IMR-90 (cell line): ENCODE measurements around the gene MALT1. TPM values are rescaled to one million over a fixed set of nuclear protein-coding genes. Genes with fewer than 3 reads are reported as not detected.

Experiments used
- ATAC-seq: fragments of 200-7000 bp; cut with Tn5 transposase; 2 replicates; pipeline ENCODE4 v1.9.1; 2020; ENCODE audit warnings: low read depth, mild to moderate bottlenecking, moderate library complexity
- BruUV-seq: library from RNA; stranded (reverse); fragments of 400-500 nt; replicated peaks from 2 replicates; lab custom pipeline; 2021; lab: Mats Ljungman, UMichigan
- CTCF ChIA-PET: fragments of 300-600 bp; formaldehyde crosslinking; extraction: SDS; loops from one replicate; lab custom pipeline; 2021; ENCODE audit warnings: antibody characterized with exemption; lab: Yijun Ruan, JAX
- POLR2A ChIA-PET: fragments of 300-600 bp; sonication (Branson Sonifier 250); formaldehyde crosslinking; loops from one replicate; lab custom pipeline; 2022; ENCODE audit warnings: antibody characterized with exemption; ENCODE audit not compliant: unreplicated experiment; lab: Charles Lee
- DNase-seq: peaks from one replicate; pipeline ENCODE4 v3.0.0; 2013
- H2AFZ ChIP-seq: replicated peaks from 2 replicates; pipeline ENCODE3; 2013; ENCODE audit warnings: low read length, mild to moderate bottlenecking; ENCODE audit not compliant: poor library complexity
- H2AK5ac ChIP-seq: 2 replicates; pipeline ENCODE4 v1.6.1; 2013; ENCODE audit warnings: low read depth, low read length, inconsistent platforms
- H2AK9ac ChIP-seq: replicated peaks from 2 replicates; pipeline ENCODE3; 2013; ENCODE audit warnings: mild to moderate bottlenecking, low read depth, low read length, moderate library complexity; ENCODE audit not compliant: poor library complexity
- H2BK120ac ChIP-seq: 2 replicates; pipeline ENCODE4 v1.6.1; 2013; ENCODE audit warnings: low read depth, low read length, inconsistent platforms
- H2BK15ac ChIP-seq: 3 replicates; pipeline ENCODE4 v1.6.1; 2013; ENCODE audit warnings: low read depth, low read length, inconsistent platforms
- H2BK20ac ChIP-seq: 2 replicates; pipeline ENCODE4 v1.6.1; 2013; ENCODE audit warnings: low read depth, mild to moderate bottlenecking, inconsistent platforms, low read length, moderate library complexity
- H2BK5ac ChIP-seq: 2 replicates; pipeline ENCODE4 v1.6.1; 2013; ENCODE audit warnings: mild to moderate bottlenecking, low read depth, low read length, inconsistent platforms; ENCODE audit not compliant: poor library complexity, severe bottlenecking
- H3K14ac ChIP-seq: replicated peaks from 2 replicates; pipeline ENCODE4 v1.6.1; 2013; ENCODE audit warnings: low read depth, low read length, inconsistent platforms
- H3K18ac ChIP-seq: 2 replicates; pipeline ENCODE4 v1.6.1; 2013; ENCODE audit warnings: low read depth, low read length, control low read depth
- H3K23ac ChIP-seq: 2 replicates; pipeline ENCODE4 v1.6.1; 2013; ENCODE audit warnings: low read depth, low read length, inconsistent platforms
- H3K27ac ChIP-seq: 2 replicates; pipeline ENCODE4 v1.5.1; 2013; ENCODE audit warnings: mild to moderate bottlenecking, control low read depth, low read length; ENCODE audit not compliant: insufficient read depth
- H3K27me3 ChIP-seq: 2 replicates; pipeline ENCODE4 v1.6.1; 2013; ENCODE audit warnings: low read length; ENCODE audit not compliant: control insufficient read depth, insufficient read depth
- H3K36me3 ChIP-seq: 2 replicates; pipeline ENCODE4 v1.6.1; 2013; ENCODE audit warnings: low read length, mixed read lengths; ENCODE audit not compliant: control insufficient read depth, insufficient read depth
- H3K4ac ChIP-seq: 2 replicates; pipeline ENCODE4 v1.6.1; 2013; ENCODE audit warnings: low read depth, low read length, inconsistent platforms
- H3K4me1 ChIP-seq: 2 replicates; pipeline ENCODE4 v1.6.1; 2013; ENCODE audit warnings: low read length, mixed read lengths; ENCODE audit not compliant: control insufficient read depth, insufficient read depth
- H3K4me2 ChIP-seq: 2 replicates; pipeline ENCODE4 v1.6.1; 2013; ENCODE audit warnings: low read depth, mild to moderate bottlenecking, control low read depth, low read length, moderate library complexity
- H3K4me3 ChIP-seq: 2 replicates; pipeline ENCODE4 v1.5.1; 2013; ENCODE audit warnings: low read depth, mild to moderate bottlenecking, control low read depth, low read length, moderate library complexity; ENCODE audit not compliant: insufficient read depth
- H3K56ac ChIP-seq: 2 replicates; pipeline ENCODE4 v1.6.1; 2013; ENCODE audit warnings: low read length, inconsistent platforms; ENCODE audit not compliant: insufficient read depth; ENCODE audit errors: extremely low read depth
- H3K79me1 ChIP-seq, 2 experiments: 2 replicates each; pipeline ENCODE4 v1.6.1; 2013; ENCODE audit warnings: low read length in 2 of 2, inconsistent platforms in 1 of 2, low read depth in 1 of 2
- H3K9ac ChIP-seq: 2 replicates; pipeline ENCODE4 v1.6.1; 2013; ENCODE audit warnings: low read depth, low read length, control low read depth
- H3K9me1 ChIP-seq: 2 replicates; pipeline ENCODE4 v1.6.1; 2013; ENCODE audit warnings: low read length, inconsistent platforms; ENCODE audit not compliant: insufficient read depth
- H3K9me3 ChIP-seq: 2 replicates; pipeline ENCODE4 v1.6.1; 2013; ENCODE audit warnings: low read length; ENCODE audit not compliant: control insufficient read depth, insufficient read depth
- H4K20me1 ChIP-seq: 2 replicates; pipeline ENCODE4 v1.6.1; 2013; ENCODE audit warnings: low read length, inconsistent platforms; ENCODE audit not compliant: insufficient read depth
- H4K5ac ChIP-seq: 2 replicates; pipeline ENCODE4 v1.6.1; 2013; ENCODE audit warnings: mild to moderate bottlenecking, low read depth, low read length, control low read depth
- H4K8ac ChIP-seq, 2 experiments: 2 replicates each; pipeline ENCODE4 v1.6.1; 2013; ENCODE audit warnings: low read depth in 2 of 2, low read length in 2 of 2, control low read depth in 1 of 2, inconsistent platforms in 1 of 2
- H4K91ac ChIP-seq: 2 replicates; pipeline ENCODE4 v1.6.1; 2013; ENCODE audit warnings: low read depth, low read length, inconsistent platforms; ENCODE audit not compliant: insufficient read depth
- BHLHE40 ChIP-seq: fragments of 150-350 bp; IDR thresholded peaks from 2 replicates; pipeline ENCODE4 v1.6.1; 2016; ENCODE audit warnings: mild to moderate bottlenecking, low read depth, low read length
- CEBPB ChIP-seq: IDR thresholded peaks from 2 replicates; pipeline ENCODE4 v1.6.1; 2012; ENCODE audit warnings: low read depth, low read length, improper control_type of control experiment
- CHD1 ChIP-seq: IDR thresholded peaks from 2 replicates; pipeline ENCODE4 v1.6.1; 2012; ENCODE audit warnings: low read depth, low read length, improper control_type of control experiment
- FOS ChIP-seq: fragments of 150-350 bp; IDR thresholded peaks from 2 replicates; pipeline ENCODE4 v1.6.1; 2016; ENCODE audit warnings: low read depth, low read length
- MAFK ChIP-seq: IDR thresholded peaks from 2 replicates; pipeline ENCODE4 v1.6.1; 2012; ENCODE audit warnings: low read depth, low read length, improper control_type of control experiment
- MAZ ChIP-seq: IDR thresholded peaks from 2 replicates; pipeline ENCODE4 v1.6.1; 2012; ENCODE audit warnings: low read depth, mild to moderate bottlenecking, low read length, improper control_type of control experiment, moderate library complexity, borderline replicate concordance
- MXI1 ChIP-seq: IDR thresholded peaks from 2 replicates; pipeline ENCODE4 v1.6.1; 2012; ENCODE audit warnings: low read depth, mild to moderate bottlenecking, low read length, moderate library complexity, borderline replicate concordance
- NFE2L2 ChIP-seq: fragments of 150-350 bp; IDR thresholded peaks from 2 replicates; pipeline ENCODE4 v1.6.1; 2016; ENCODE audit warnings: low read depth, mild to moderate bottlenecking, low read length
- POLR2A ChIP-seq: IDR thresholded peaks from 2 replicates; pipeline ENCODE4 v1.6.1; 2012; ENCODE audit warnings: mild to moderate bottlenecking, low read depth, low read length
- RAD21 ChIP-seq: IDR thresholded peaks from 2 replicates; pipeline ENCODE4 v1.6.1; 2012; ENCODE audit warnings: low read length, improper control_type of control experiment
- RCOR1 ChIP-seq: IDR thresholded peaks from 2 replicates; pipeline ENCODE4 v1.6.1; 2012; ENCODE audit warnings: mild to moderate bottlenecking, low read length, improper control_type of control experiment; ENCODE audit not compliant: insufficient replicate concordance
- RFX5 ChIP-seq: IDR thresholded peaks from 2 replicates; pipeline ENCODE4 v1.8.0; 2012; ENCODE audit warnings: low read depth, mild to moderate bottlenecking, low read length, moderate library complexity
- SMC3 ChIP-seq: fragments of 150-350 bp; IDR thresholded peaks from 2 replicates; pipeline ENCODE4 v1.6.1; 2016; ENCODE audit warnings: low read depth, mild to moderate bottlenecking, antibody characterized with exemption, low read length, moderate library complexity
- USF2 ChIP-seq: fragments of 150-350 bp; IDR thresholded peaks from 2 replicates; pipeline ENCODE4 v1.6.1; 2017; ENCODE audit warnings: mild to moderate bottlenecking, antibody characterized with exemption, low read length, low read depth
- WGBS, 2 experiments: methylation state at CpG; one replicate each; pipeline versions ENCODE4 v1.1.5 to v1.1.7; 2013; ENCODE audit warnings: missing lambda C conversion rate in 2 of 2; ENCODE audit not compliant: insufficient read length in 1 of 2; ENCODE audit errors: extremely low coverage in 2 of 2; 5-methylcytosine and 5-hydroxymethylcytosine counted together
- dilution Hi-C: fragments of 300-500 bp; cut with HindIII; formaldehyde crosslinking; loops from one replicate; pipeline ENCODE4 v1.14.3; 2018; ENCODE audit warnings: low sequenced_read_pairs; ENCODE audit not compliant: unreplicated experiment
- in situ Hi-C: fragments of 300-500 bp; cut with MboI; formaldehyde crosslinking; loops from 3 replicates; pipeline ENCODE4 v1.14.3; 2019; ENCODE audit warnings: low sequenced_read_pairs, inconsistent platforms, mixed read lengths
- intact Hi-C: fragments of 100-400 bp; cut with micrococcal nuclease; formaldehyde crosslinking; loops from 2 replicates; pipeline ENCODE4 v1.10.0; 2022
- polyA plus RNA-seq, 3 experiments: library from polyadenylated mRNA; depleted of rRNA; stranded (reverse); fragments of >200 nt; gene quantifications; 2 replicates each; pipeline ENCODE4 v1.2.3, GENCODE V29; 2012; ENCODE audit warnings: low replicate concordance in 1 of 3
- total RNA-seq: library from RNA; depleted of rRNA; stranded (reverse); fragments of >200 nt; gene quantifications from 2 replicates; pipeline ENCODE4 v1.2.3, GENCODE V29; 2012
- TF ChIP-seq, protein P1 (sequence below): fragments of 150-350 bp; IDR thresholded peaks from 2 replicates; pipeline ENCODE4 v1.6.1; 2016; ENCODE audit warnings: low read depth, mild to moderate bottlenecking, low read length, moderate library complexity, borderline replicate concordance
- TF ChIP-seq, protein P2 (sequence below): conservative IDR thresholded peaks from 2 replicates; pipeline ENCODE4 v1.5.1; 2012; ENCODE audit warnings: mild to moderate bottlenecking, low read depth, low read length, improper control_type of control experiment

MALT1 gene
- total and polyA plus RNA-seq, 2 of the 4 experiments (the other 2 are of a cell fraction): 8.3 to 25.3 TPM

GRCh38 chr18:58697146-58697545 lies 25.9 kb downstream of the MALT1 start:
- DNase-seq (no peak), ATAC-seq (no peak)
- Histone ChIP-seq H3K4me1 (no peaks in the 10 kb centered on the region), H3K14ac (no peak overlapping the region), H4K8ac (no peak overlapping the region), H3K9me1 (no peaks in the 10 kb centered on the region), H2BK15ac (no peak overlapping the region), H2AK5ac (no peak overlapping the region), H2BK20ac (no peak overlapping the region), H4K91ac (no peak overlapping the region), H3K4ac (no peak overlapping the region), H3K23ac (no peak overlapping the region), H3K36me3 (peaks cover 8% of the 10 kb centered on the region), H3K27ac (no peak overlapping the region), H2AFZ (no peak overlapping the region), H3K56ac (no peak overlapping the region), H2AK9ac (no peak overlapping the region), H4K20me1 (no peaks in the 10 kb centered on the region), H3K79me1 (peaks cover 28 to 30% of the 10 kb centered on the region in 2 experiments), H3K4me2 (no peak overlapping the region), H3K9me3 (no peaks in the 10 kb centered on the region), H3K9ac (no peak overlapping the region), H3K27me3 (no peaks in the 10 kb centered on the region), H2BK120ac (no peak overlapping the region), H2BK5ac (no peak overlapping the region), H3K18ac (no peak overlapping the region), H3K4me3 (no peak overlapping the region), H4K5ac (no peak overlapping the region)
- dilution Hi-C loops (no loop called here), in situ Hi-C loops (no loop called here), intact Hi-C loops (no loop called here)
- CTCF ChIA-PET: no interaction called here
- POLR2A ChIA-PET: no interaction called here
- TF ChIP-seq NFE2L2 (no peak), CHD1 (no peak), SMC3 (no peak), RAD21 (no peak), POLR2A (no peak), MXI1 (no peak), RCOR1 (no peak), CEBPB (no peak), BHLHE40 (no peak), USF2 (no peak), MAFK (no peak), FOS (no peak), MAZ (no peak), RFX5 (no peak)
- TF ChIP-seq, protein P1, sequence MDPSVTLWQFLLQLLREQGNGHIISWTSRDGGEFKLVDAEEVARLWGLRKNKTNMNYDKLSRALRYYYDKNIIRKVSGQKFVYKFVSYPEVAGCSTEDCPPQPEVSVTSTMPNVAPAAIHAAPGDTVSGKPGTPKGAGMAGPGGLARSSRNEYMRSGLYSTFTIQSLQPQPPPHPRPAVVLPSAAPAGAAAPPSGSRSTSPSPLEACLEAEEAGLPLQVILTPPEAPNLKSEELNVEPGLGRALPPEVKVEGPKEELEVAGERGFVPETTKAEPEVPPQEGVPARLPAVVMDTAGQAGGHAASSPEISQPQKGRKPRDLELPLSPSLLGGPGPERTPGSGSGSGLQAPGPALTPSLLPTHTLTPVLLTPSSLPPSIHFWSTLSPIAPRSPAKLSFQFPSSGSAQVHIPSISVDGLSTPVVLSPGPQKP: no peak
- TF ChIP-seq, protein P2, sequence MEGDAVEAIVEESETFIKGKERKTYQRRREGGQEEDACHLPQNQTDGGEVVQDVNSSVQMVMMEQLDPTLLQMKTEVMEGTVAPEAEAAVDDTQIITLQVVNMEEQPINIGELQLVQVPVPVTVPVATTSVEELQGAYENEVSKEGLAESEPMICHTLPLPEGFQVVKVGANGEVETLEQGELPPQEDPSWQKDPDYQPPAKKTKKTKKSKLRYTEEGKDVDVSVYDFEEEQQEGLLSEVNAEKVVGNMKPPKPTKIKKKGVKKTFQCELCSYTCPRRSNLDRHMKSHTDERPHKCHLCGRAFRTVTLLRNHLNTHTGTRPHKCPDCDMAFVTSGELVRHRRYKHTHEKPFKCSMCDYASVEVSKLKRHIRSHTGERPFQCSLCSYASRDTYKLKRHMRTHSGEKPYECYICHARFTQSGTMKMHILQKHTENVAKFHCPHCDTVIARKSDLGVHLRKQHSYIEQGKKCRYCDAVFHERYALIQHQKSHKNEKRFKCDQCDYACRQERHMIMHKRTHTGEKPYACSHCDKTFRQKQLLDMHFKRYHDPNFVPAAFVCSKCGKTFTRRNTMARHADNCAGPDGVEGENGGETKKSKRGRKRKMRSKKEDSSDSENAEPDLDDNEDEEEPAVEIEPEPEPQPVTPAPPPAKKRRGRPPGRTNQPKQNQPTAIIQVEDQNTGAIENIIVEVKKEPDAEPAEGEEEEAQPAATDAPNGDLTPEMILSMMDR: no peak
- no TSS peak for BruUV-seq
- WGBS, 2 experiments: no CpG with 5 or more reads among the region's 4 CpGs
